GM12891 (cell line): ENCODE data around the gene NEGR1.

ENCODE experiments used
- POLR2A ChIP-seq: IDR thresholded peaks from 2 replicates; pipeline ENCODE4 v1.6.1; 2011; ENCODE audit warnings: low read depth, low read length, control low read depth
- POLR2AphosphoS5 ChIP-seq: IDR thresholded peaks from 2 replicates; pipeline ENCODE4 v1.6.1; 2011; ENCODE audit warnings: low read depth, low read length, control low read depth
- TAF1 ChIP-seq: IDR thresholded peaks from 2 replicates; pipeline ENCODE4 v1.6.1; 2011; ENCODE audit warnings: low read depth, low read length, control low read depth

- TF ChIP-seq POLR2A (no peak), POLR2AphosphoS5 (no peak), TAF1 (no peak)
Measured at GRCh38 chr1:72034827-72035226, 247.5 kb downstream of the NEGR1 start.
